Endothelial cell of umbilical vein (primary cell): Measurements from ENCODE around the gene CCDC120. TPM values are rescaled to one million over a fixed set of nuclear protein-coding genes. Genes with fewer than 3 reads are reported as not detected.

Source experiments
- BruUV-seq: library from RNA; stranded (reverse); fragments of 400-500 nt; replicated peaks from 2 replicates; lab custom pipeline; 2021; lab: Mats Ljungman, UMichigan
- CTCF ChIA-PET: fragments of 300-600, 350-600 bp; sonication (Branson Sonifier 250); formaldehyde crosslinking; loops from one replicate; lab custom pipeline; 2021; ENCODE audit warnings: antibody characterized with exemption, inconsistent platforms; lab: Charles Lee
- POLR2A ChIA-PET: fragments of 300-600, 350-600 bp; sonication (Branson Sonifier 250); formaldehyde crosslinking; loops from one replicate; lab custom pipeline; 2021; ENCODE audit warnings: antibody characterized with exemption, inconsistent platforms; lab: Charles Lee
- DNase-seq: peaks from one replicate; pipeline ENCODE4 v3.0.0-alpha.2; 2011; ENCODE audit warnings: low read depth, low spot score
- FAIRE-seq: peaks from 2 replicates; lab custom pipeline; 2011; peaks lifted over from hg19 to GRCh38; lab: Jason Lieb, UNC
- H2AFZ ChIP-seq: 2 replicates; pipeline ENCODE4 v1.6.0; 2012; ENCODE audit warnings: low read depth, low read length, control low read depth, inconsistent platforms
- H3K27ac ChIP-seq: 2 replicates; pipeline ENCODE4 v1.5.1; 2011; ENCODE audit warnings: low read depth, mild to moderate bottlenecking, control low read depth, low read length, moderate library complexity; ENCODE audit not compliant: insufficient read depth
- H3K27me3 ChIP-seq, 2 experiments: 2 replicates each; pipeline versions ENCODE4 v1.6.0 to v1.6.1; 2011; ENCODE audit warnings: low read length in 2 of 2, mixed read lengths in 1 of 2; ENCODE audit not compliant: control insufficient read depth in 2 of 2, insufficient read depth in 2 of 2
- H3K36me3 ChIP-seq, 2 experiments: 2 replicates in 1 of 2; 3 replicates in 1 of 2; pipeline ENCODE4 v1.5.1; 2011; ENCODE audit warnings: low read length in 2 of 2, mild to moderate bottlenecking in 1 of 2, moderate library complexity in 1 of 2; ENCODE audit not compliant: control insufficient read depth in 2 of 2, insufficient read depth in 2 of 2; ENCODE audit errors: extremely low read depth in 1 of 2
- H3K4me1 ChIP-seq: 3 replicates; pipeline ENCODE4 v1.5.1; 2011; ENCODE audit warnings: mild to moderate bottlenecking, low read length; ENCODE audit not compliant: control insufficient read depth, insufficient read depth; ENCODE audit errors: extremely low read depth
- H3K4me2 ChIP-seq: 2 replicates; pipeline ENCODE4 v1.6.1; 2011; ENCODE audit warnings: low read length, control low read depth, mixed read lengths; ENCODE audit not compliant: insufficient read depth
- H3K4me3 ChIP-seq, 3 experiments: fragments of 200-600 bp in 1 of 3; sonication (generic), shearing (Covaris generic) in 1 of 3; replicated peaks in 1 of 3; 2 replicates each; pipeline ENCODE4 v1.5.1; 2011 to 2016; ENCODE audit warnings: control low read depth in 3 of 3, low read length in 3 of 3, mild to moderate bottlenecking in 2 of 3, inconsistent platforms in 1 of 3, low read depth in 1 of 3, moderate library complexity in 1 of 3; ENCODE audit not compliant: insufficient read depth in 1 of 3
- H3K79me2 ChIP-seq: 2 replicates; pipeline ENCODE4 v1.6.0; 2012; ENCODE audit warnings: low read length, inconsistent platforms; ENCODE audit not compliant: control insufficient read depth, insufficient read depth
- H3K9ac ChIP-seq: replicated peaks from 2 replicates; pipeline ENCODE3; 2011; ENCODE audit warnings: low read length, control low read depth; ENCODE audit not compliant: insufficient read depth; ENCODE audit errors: extremely low read depth
- H3K9me1 ChIP-seq: replicated peaks from 3 replicates; pipeline ENCODE4 v1.6.0; 2011; ENCODE audit warnings: mild to moderate bottlenecking, low read length; ENCODE audit not compliant: control insufficient read depth, insufficient read depth; ENCODE audit errors: extremely low read depth
- H3K9me3 ChIP-seq: replicated peaks from 2 replicates; pipeline ENCODE4 v1.5.1; 2012; ENCODE audit warnings: low read length, inconsistent platforms; ENCODE audit not compliant: control insufficient read depth, insufficient read depth
- H4K20me1 ChIP-seq: replicated peaks from 2 replicates; pipeline ENCODE3; 2011; ENCODE audit warnings: mild to moderate bottlenecking, low read length; ENCODE audit not compliant: control insufficient read depth, insufficient read depth; ENCODE audit errors: extremely low read depth
- CTCF ChIP-seq, 2 donors: IDR thresholded peaks; 1 replicate in 1 of 2; 2 replicates in 1 of 2; pipeline ENCODE4 v1.5.1; 2011; ENCODE audit warnings: low read length in 2 of 2, mild to moderate bottlenecking in 2 of 2, moderate library complexity in 2 of 2, control low read depth in 1 of 2, inconsistent platforms in 1 of 2, low read depth in 1 of 2; ENCODE audit not compliant: insufficient read depth in 1 of 2; ENCODE audit errors: extremely low read depth in 1 of 2
- EZH2 ChIP-seq: IDR thresholded peaks from 2 replicates; pipeline ENCODE4 v1.6.1; 2012; ENCODE audit warnings: borderline replicate concordance, low read depth, mild to moderate bottlenecking, moderate library complexity, low read length, inconsistent platforms; ENCODE audit not compliant: severe bottlenecking
- FOS ChIP-seq: IDR thresholded peaks from 2 replicates; pipeline ENCODE4 v1.6.1; 2011; ENCODE audit warnings: mild to moderate bottlenecking, low read length, moderate library complexity, borderline replicate concordance; ENCODE audit not compliant: insufficient read depth
- GATA2 ChIP-seq: IDR thresholded peaks from 2 replicates; pipeline ENCODE4 v1.7.0; 2011; ENCODE audit warnings: low read depth, mild to moderate bottlenecking, moderate library complexity, mixed read lengths, low read length; ENCODE audit not compliant: insufficient read length, insufficient read depth
- JUN ChIP-seq: IDR thresholded peaks from 2 replicates; pipeline ENCODE4 v1.6.1; 2011; ENCODE audit warnings: borderline replicate concordance, low read depth; ENCODE audit not compliant: insufficient read length, insufficient read depth
- MAX ChIP-seq: IDR thresholded peaks from 2 replicates; pipeline ENCODE4 v1.6.1; 2011; ENCODE audit not compliant: insufficient read depth, insufficient read length
- MYC ChIP-seq: IDR thresholded peaks from one replicate; pipeline ENCODE4 v1.6.1; 2011; ENCODE audit warnings: mild to moderate bottlenecking, low read depth, low read length
- POLR2A ChIP-seq: IDR thresholded peaks from 2 replicates; pipeline ENCODE4 v1.6.1; 2012; ENCODE audit warnings: low read depth, mild to moderate bottlenecking, control low read depth, low read length
- POLR2AphosphoS5 ChIP-seq: IDR thresholded peaks from 2 replicates; pipeline ENCODE4 v1.6.1; 2012; ENCODE audit warnings: low read depth, mild to moderate bottlenecking, control low read depth, low read length, moderate library complexity; ENCODE audit not compliant: insufficient read depth
- dilution Hi-C: fragments of 300-500 bp; cut with MboI; formaldehyde crosslinking; loops from one replicate; pipeline ENCODE4 v1.15.0; 2019; ENCODE audit warnings: low sequenced_read_pairs; ENCODE audit not compliant: extremely low pct_ligation_motif_present
- intact Hi-C: fragments of 100-400 bp; cut with micrococcal nuclease; formaldehyde crosslinking; loops from one replicate; pipeline ENCODE4 v1.10.0; 2022
- polyA plus RNA-seq, 4 experiments: library from polyadenylated mRNA; depleted of rRNA in 3 of 4; stranded (reverse) in 3 of 4; unstranded in 1 of 4; fragments of >200 nt; gene quantifications; 2 replicates each; pipeline versions ENCODE4 v1.2.1 to v1.2.3, GENCODE V29; 2011 to 2012; ENCODE audit warnings: missing spikeins in 1 of 4
- total RNA-seq: library from RNA; stranded (reverse); gene quantifications from 2 replicates; pipeline ENCODE4 v1.2.3, GENCODE V29; 2021

Gene CCDC120
- total and polyA plus RNA-seq, 2 donors (not counting 3 experiments of a cell fraction or from before 2014, with no cell fraction given), result 2.8 to 5.7 TPM

- Histone ChIP-seq H3K4me2 (no peak overlapping the region), H3K4me1 (no peaks in the 10 kb centered on the region), H3K36me3 (peaks cover 0 to 23% of the 10 kb centered on the region in 2 experiments), H3K9me3 (no peaks in the 10 kb centered on the region), H3K9me1 (no peaks in the 10 kb centered on the region), H3K27me3 (no peaks in the 10 kb centered on the region), H3K79me2 (no peaks in the 10 kb centered on the region), H2AFZ (no peak overlapping the region), H3K27ac (no peak overlapping the region), H4K20me1 (no peaks in the 10 kb centered on the region), H3K4me3 (no peak overlapping the region), H3K9ac (no peak overlapping the region)
- ChIA-PET POLR2A (no interaction called here), CTCF (no interaction called here)
- dilution Hi-C loops, result no loop called here
- TF ChIP-seq FOS (no peak), MYC (no peak), GATA2 (no peak), MAX (no peak), POLR2A (no peak), POLR2AphosphoS5 (no peak), JUN (no peak), CTCF (IDR thresholded peaks at IDR 0.05; ENCODE audit: extremely low read depth in 1 of 2, insufficient read depth in 1 of 2, low read depth in 1 of 2, low read length in 2 of 2) (no peak), EZH2 (no peak)
- BruUV-seq, result no TSS peak
- DNase-seq, result no peak
- intact Hi-C loops, result no loop called here
- no peak for FAIRE-seq
Observed at GRCh38 chrX:49029876-49030275, 28.9 kb upstream of the CCDC120 start.
